ENCODE measurements around the gene FKBP10.
"Not testable (repeated sequence)": the region's sequence is repeated elsewhere in the genome, so short reads cannot be mapped to it uniquely, and the experiment has no call there.

The FKBP10 gene

GRCh38 chr17:41810659-41811548 lies 1.9 kb upstream of the FKBP10 start:
- DNase-seq (ENCODE audit: low read depth in 2 of 2, low spot score in 1 of 2): no peak

DNA sequence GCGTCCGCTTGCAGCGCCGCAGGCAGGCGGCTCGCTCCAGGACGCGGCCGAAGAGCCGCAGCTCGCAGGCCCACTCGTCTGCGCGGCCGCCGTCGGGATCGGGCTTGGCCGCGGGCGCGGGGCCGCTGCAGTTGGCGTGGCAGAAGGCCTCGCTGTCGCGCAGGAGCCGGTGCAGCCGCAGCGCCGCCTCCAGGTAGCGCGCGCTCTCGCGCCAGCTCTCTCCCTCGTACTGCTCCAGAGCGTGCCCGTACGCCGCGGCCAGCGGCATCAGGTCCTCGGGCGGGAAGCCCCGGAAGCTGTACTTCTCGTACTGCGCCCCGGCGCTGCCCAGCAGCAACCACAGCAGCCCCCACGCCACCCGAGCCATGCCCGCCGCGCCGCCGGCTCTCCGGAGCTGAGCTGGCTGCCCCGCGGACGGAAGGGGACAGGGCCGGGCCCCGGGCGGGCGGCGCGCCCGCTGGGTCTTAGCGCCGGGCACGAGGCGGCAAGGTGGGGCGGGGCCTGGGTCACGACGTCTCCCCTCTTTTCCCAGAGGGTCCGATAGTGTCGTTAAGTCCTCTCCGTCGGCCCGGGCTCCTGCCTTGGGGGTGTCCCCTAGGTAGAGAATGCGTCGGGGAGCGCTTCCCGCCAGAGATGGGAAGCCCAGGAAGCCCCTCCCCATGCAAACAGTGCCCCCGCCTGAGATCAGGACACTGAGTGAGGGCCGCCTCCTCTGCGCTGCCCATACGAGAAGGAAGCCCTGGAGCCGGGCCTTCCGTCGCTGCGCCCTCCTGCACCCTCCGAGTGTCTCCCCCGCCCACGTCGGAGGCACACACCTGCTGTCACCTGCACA lies 1.0 kb upstream of the FKBP10 start, which contains the start of gene P3H4:
Gene P3H4 (minus strand): TSS at position 401 of the 832 bp plus-strand sequence. CDS start 34 bp downstream, at position 367.
- peak; percentile 28 to 52 for DNase-seq (ENCODE audit: low read depth in 2 of 2, low spot score in 1 of 2)

GRCh38 chr17:41813152-41813680 lies 412 bp downstream of the FKBP10 start:
- DNase-seq (ENCODE audit: low read depth in 2 of 2, low spot score in 1 of 2): no peak

GRCh38 chr17:41813699-41814124 lies 908 bp downstream of the FKBP10 start:
- no peak for DNase-seq (ENCODE audit: low read depth in 2 of 2, low spot score in 1 of 2)

DNA sequence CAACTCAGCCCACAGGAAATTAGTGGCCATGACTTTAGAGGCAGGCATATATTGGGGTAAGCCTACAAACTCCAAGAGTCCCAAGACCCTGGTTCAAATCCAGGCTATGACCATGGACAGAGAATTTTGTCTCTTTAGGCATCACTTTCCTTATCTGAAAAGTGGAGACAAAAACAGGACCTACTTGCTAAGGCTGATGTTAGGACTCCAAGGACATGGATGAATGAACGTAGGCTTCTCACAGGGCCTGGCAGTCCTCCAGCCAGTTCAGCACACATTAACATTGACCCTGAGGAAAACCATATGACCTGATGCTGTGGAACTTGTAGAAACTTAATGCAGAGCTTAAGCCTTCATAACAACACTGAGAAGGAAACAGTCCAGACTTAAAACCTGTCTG lies 1.4 kb downstream of the FKBP10 start:
- no peak for DNase-seq (ENCODE audit: low read depth in 2 of 2, low spot score in 1 of 2)

DNA sequence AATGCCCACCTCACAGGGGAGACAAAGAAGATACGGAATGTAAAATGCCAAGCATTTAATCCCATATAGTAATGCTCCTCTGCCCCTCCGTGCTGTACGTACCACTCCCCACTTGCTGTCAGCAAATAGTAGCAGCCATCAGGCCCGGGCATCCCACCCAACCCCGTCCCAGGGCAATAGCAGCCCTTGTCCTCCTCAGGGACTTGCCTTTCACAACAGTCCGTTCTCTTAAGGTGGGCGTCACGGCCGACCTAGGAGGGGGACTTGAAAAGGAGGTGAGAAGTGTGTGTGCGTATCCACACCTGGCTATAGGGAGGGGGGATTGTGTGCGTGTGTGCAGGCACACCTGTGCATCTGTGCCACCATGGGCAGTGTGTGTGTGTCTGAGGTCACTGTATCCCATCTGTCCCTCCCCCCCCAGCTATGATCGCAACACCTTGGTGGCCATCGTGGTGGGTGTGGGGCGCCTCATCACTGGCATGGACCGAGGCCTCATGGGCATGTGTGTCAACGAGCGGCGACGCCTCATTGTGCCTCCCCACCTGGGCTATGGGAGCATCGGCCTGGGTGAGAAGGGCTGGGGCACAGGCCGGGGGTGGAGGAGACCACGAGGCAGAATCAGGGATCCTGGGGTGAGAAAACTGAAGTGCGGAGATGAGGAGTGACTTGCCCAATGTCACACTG lies 4.0 kb downstream of the FKBP10 start:
- no peak for DNase-seq (ENCODE audit: low read depth in 2 of 2, low spot score in 1 of 2)

DNA sequence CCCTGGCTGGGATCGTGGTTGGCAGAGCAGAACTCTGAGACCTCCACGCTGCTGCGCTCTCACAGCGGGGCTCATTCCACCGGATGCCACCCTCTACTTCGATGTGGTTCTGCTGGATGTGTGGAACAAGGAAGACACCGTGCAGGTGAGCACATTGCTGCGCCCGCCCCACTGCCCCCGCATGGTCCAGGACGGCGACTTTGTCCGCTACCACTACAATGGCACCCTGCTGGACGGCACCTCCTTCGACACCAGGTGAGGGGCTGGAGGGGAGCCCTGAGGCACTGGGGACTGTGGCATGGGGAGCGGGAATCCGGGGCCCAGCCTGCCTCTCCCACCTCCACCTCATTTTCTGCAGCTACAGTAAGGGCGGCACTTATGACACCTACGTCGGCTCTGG lies 5.2 kb downstream of the FKBP10 start:
- no peak for DNase-seq (ENCODE audit: low read depth in 2 of 2, low spot score in 1 of 2)

- DNase-seq (ENCODE audit: low read depth in 2 of 2, low spot score in 1 of 2): no peak
Measured at GRCh38 chr17:41821776-41822175, 9.0 kb downstream of the FKBP10 start.

GRCh38 chr17:41822216-41823140 lies 9.7 kb downstream of the FKBP10 start:
- no peak for DNase-seq (ENCODE audit: low read depth in 2 of 2, low spot score in 1 of 2)

DNA sequence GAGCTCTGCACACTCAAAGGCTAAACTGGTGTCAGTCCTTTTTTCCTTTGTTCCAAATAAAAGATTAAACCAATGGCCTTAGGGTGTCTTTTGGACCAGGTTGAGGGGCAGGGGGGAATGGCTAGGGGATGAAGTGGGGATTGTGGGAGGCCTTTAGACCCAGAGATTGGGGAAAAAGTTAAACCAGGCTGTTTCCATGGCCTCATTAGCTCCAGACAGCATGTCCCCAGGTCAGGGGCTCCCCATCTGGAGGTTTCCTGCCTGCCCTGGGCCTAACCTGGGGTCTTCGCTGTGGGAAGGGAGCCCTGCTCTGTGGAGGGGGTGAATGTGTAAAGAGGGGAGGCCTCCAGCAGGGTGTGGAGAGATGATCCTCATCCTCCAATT lies 10.3 kb downstream of the FKBP10 start:
- no peak for DNase-seq (ENCODE audit: low read depth in 2 of 2, low spot score in 1 of 2)

GRCh38 chr17:41823580-41823979 lies 10.8 kb downstream of the FKBP10 start:
- DNase-seq (ENCODE audit: low read depth in 2 of 2, low spot score in 1 of 2): no peak

DNA sequence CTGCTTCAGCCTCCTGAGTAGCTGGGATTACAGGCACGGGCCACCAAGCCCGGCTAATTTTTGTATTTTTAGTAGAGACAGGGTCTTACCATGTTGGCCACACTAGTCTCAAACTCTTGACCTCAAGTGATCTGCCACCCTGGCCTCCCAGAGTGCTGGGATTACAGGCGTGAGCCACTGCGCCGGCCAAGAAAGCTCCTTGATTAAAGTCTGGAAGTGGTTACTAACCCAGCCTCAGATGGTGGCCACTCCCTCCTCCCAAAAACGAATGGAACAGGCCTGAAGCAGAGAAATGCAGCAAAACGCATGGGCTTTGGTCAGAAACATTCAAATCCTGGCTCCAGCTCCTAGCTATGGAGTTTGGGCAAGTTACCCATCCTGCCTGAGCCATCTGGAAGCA lies 11.3 kb downstream of the FKBP10 start:
- DNase-seq (ENCODE audit: low read depth in 2 of 2, low spot score in 1 of 2): no peak

- DNase-seq (ENCODE audit: low read depth in 2 of 2, low spot score in 1 of 2): no peak
Measured at GRCh38 chr17:41825175-41825845, 12.5 kb downstream of the FKBP10 start.

DNA sequence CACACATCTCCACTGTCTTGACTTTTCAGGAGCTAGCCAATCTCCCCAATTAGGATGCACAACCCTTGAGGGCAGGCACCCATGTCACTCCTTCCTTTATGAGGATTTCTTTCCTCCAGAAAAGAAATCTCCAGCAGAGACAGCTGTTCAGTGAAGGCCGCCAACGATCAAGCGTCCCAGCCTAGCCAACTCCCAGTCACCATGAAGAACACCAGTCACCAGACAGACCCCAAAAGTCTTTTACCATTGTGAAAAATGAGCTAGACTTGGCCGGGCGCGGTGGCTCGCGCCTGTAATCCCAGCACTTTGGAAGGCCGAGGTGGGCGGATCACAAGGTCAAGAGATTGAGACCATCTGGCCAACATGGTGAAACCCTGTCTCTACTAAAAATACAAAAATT lies 17.2 kb downstream of the FKBP10 start:
- DNase-seq (ENCODE audit: low read depth in 2 of 2, low spot score in 1 of 2): not testable (repeated sequence)

DNA sequence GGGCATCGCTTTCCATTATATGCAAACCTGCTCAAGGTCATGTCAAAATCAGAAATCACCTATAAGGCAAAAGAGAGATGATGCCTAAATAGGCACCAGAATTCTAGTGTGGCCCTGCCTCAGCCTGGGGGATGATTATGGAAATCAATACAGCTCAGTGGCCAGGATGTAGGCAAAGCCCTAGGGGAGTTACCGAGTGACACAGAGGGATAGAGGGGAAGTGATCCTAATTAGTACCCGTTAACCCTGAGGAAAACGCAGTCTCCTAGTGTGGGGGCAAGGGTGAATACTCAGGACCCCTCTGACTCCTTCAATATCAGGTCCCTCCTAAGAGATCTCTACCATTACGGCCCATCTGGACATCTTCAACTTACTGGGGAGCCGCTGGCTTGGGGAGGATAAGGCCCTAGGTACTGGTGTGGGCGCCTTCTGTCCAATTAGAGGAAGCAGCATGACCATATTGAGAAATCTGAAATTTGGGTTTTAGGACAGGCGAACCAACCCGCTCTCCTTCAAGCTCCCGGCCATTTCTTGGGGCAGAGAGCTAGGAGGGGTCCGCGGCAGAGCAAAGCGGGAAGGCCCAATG lies 22.5 kb downstream of the FKBP10 start:
- no peak for DNase-seq (ENCODE audit: low read depth in 2 of 2, low spot score in 1 of 2)

- peak; percentile 11 to 27 for DNase-seq (ENCODE audit: low read depth in 2 of 2, low spot score in 1 of 2)
Measured at GRCh38 chr17:41835800-41836549, 23.2 kb downstream of the FKBP10 start, which contains the start of gene NT5C3B. NT5C3B (minus strand) TSS chr17:41836232; CDS start chr17:41836193, 39 bp downstream.

- no peak for DNase-seq (ENCODE audit: low read depth in 2 of 2, low spot score in 1 of 2)
Measured at GRCh38 chr17:41836550-41837196, 23.9 kb downstream of the FKBP10 start.

All from stimulated activated CD8-positive, alpha-beta memory T cell treated with anti-CD3 and anti-CD28 coated beads, Interleukin-4, amount 100 ng/mL, for 1 hour (primary cell).